NOMO-1 treated with DMSO at 0.1 percent for 48 hours (cell line): ENCODE measurements around the gene IL17F.
"Not testable (repeated sequence)": the region's sequence is repeated elsewhere in the genome, so short reads cannot be mapped to it uniquely, and the experiment has no call there.

Source experiments
- DNase-seq: peaks from one replicate; lab custom pipeline; 2025; ENCODE audit not compliant: unreplicated experiment; lab: John Stamatoyannopoulos, UW

IL17F gene

GRCh38 chr6:52249078-52249477, 4.8 kb upstream of the IL17F start:
- DNase-seq = no peak

- DNase-seq = no peak
Measured at GRCh38 chr6:52245425-52245824, 1.1 kb upstream of the IL17F start.

GRCh38 chr6:52243282-52243893, 912 bp downstream of the IL17F start:
- DNase-seq = no peak

GRCh38 chr6:52241819-52242218, 2.5 kb downstream of the IL17F start:
- no peak for DNase-seq

GRCh38 chr6:52233975-52234823, 10.1 kb downstream of the IL17F start:
- no peak for DNase-seq

- no peak for DNase-seq
Measured at GRCh38 chr6:52233005-52233404, 11.3 kb downstream of the IL17F start.

GRCh38 chr6:52231406-52232127, 12.7 kb downstream of the IL17F start:
- DNase-seq = no peak

- peak; percentile 42 for DNase-seq
Measured at GRCh38 chr6:52230685-52231084, 13.6 kb downstream of the IL17F start.

GRCh38 chr6:52227495-52227894, 16.8 kb downstream of the IL17F start:
- no peak for DNase-seq

GRCh38 chr6:52221302-52221701, 23.0 kb downstream of the IL17F start:
- DNase-seq = no peak

- no peak for DNase-seq
Measured at GRCh38 chr6:52217761-52218160, 26.5 kb downstream of the IL17F start.

GRCh38 chr6:52216932-52217575, 27.2 kb downstream of the IL17F start:
- no peak for DNase-seq

GRCh38 chr6:52215787-52216186, 28.5 kb downstream of the IL17F start:
- no peak for DNase-seq

GRCh38 chr6:52213127-52213526, 31.2 kb downstream of the IL17F start:
- no peak for DNase-seq

GRCh38 chr6:52210227-52210626, 34.1 kb downstream of the IL17F start:
- no peak for DNase-seq

- DNase-seq = no peak
Measured at GRCh38 chr6:52209770-52210169, 34.5 kb downstream of the IL17F start.

GRCh38 chr6:52208612-52209011, 35.7 kb downstream of the IL17F start:
- DNase-seq = no peak

- no peak for DNase-seq
Measured at GRCh38 chr6:52207066-52207465, 37.2 kb downstream of the IL17F start.

- no peak for DNase-seq
Measured at GRCh38 chr6:52201493-52201892, 42.8 kb downstream of the IL17F start.

GRCh38 chr6:52201046-52201445, 43.3 kb downstream of the IL17F start:
- no peak for DNase-seq

- not testable (repeated sequence) for DNase-seq
Measured at GRCh38 chr6:52200088-52200487, 44.2 kb downstream of the IL17F start.
